ENCODE results near the gene SMLR1.
"Not testable (repeated sequence)": the region's sequence is repeated elsewhere in the genome, so short reads cannot be mapped to it uniquely, and the experiment has no call there.

The SMLR1 gene

DNA sequence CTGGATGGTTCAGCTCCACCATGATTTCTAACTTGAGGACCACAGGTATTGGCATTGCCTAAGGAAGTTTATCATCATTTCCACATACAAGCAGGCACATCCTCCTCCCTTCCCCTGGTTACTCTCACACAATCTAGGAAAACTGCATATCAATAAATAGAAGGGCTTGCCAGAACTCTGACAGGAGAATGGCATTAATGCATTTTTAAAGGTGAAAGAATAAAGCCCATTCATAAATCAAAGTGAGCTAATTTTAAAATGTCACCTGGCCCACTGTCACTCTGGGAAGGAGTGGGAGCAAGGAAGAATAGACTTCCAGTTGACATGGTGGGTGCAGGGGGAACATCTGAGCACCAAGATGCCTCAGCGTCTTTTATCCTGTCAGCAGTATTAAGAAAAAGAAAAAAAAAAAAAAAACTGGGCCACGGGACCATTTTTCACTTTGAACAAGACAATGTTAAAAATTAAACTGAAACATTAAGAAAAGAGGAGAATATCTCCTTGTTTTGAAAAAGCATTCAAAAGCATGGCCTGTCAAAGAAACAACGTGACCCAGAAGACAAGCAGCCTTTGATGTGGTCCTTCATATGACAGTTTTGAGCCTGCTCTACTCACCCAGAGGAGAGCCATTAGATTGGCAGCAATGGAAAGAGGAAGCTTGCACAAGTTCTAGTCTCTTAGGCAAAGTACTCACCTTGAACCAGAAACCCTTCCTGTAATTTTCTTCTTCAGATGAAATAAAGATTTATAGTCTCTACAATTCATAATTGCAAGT is 39.3 kb upstream of the SMLR1 start:
- Histone ChIP-seq H3K27me3 (replicated peaks in 2 of 5; ENCODE audit: control insufficient read depth in 4 of 5, insufficient read depth in 5 of 5, low read length in 4 of 5) (no peaks in the 10 kb centered on the region), H3K9me3 (ENCODE audit: control extremely low read depth in 1 of 5, control insufficient read depth in 4 of 5, insufficient read depth in 2 of 5, low read depth in 1 of 5, low read length in 4 of 5) (peaks cover 0 to 3% (median 0%) of the 10 kb centered on the region in 5 experiments), H3K4me3 (ENCODE audit: control insufficient read depth in 1 of 7, extremely low read depth in 1 of 7, insufficient read depth in 4 of 7, low read depth in 2 of 7, low read length in 6 of 7) (no peak overlapping the region), H3K4me1 (ENCODE audit: control extremely low read depth in 1 of 4, control insufficient read depth in 4 of 4, insufficient read depth in 4 of 4, low read length in 3 of 4) (no peaks in the 10 kb centered on the region), H3K36me3 (ENCODE audit: control insufficient read depth in 4 of 4, insufficient read depth in 4 of 4, low read length in 3 of 4) (no peaks in the 10 kb centered on the region), H3K27ac (ENCODE audit: insufficient read depth in 1 of 2, low read depth in 1 of 2, low read length in 2 of 2, poor library complexity in 1 of 2, severe bottlenecking in 2 of 2) (no peak overlapping the region)
- 17% methylated on average over 1 of the region's 3 CpGs for WGBS (ENCODE audit: insufficient coverage)
- CTCF ChIA-PET = no interaction called here
- DNase-seq = peak in 2 of 3 donors; percentile 21 to 34
- POLR2A ChIA-PET = no interaction called here

DNA sequence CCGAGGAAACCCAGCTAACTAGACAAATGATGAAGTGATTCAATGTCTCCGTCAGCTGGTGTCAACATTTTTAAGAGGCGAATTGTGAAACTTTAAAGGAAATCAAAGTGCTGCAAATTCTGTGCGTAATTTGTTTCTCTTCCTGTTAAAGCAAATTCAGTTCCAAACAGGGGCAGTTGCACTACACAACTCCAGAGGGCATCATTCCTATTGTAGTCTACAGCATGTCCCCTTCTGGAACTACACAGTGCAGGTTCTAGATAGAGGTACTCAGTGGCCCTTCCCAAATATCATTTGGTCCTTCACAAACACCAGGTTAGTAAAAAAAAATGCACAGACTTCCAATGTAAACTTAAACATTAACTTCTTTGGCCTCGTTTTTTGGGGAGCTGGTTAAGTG is 38.3 kb upstream of the SMLR1 start:
- Histone ChIP-seq H3K27ac (ENCODE audit: insufficient read depth in 1 of 2, low read depth in 1 of 2, low read length in 2 of 2, poor library complexity in 1 of 2, severe bottlenecking in 2 of 2) (no peak overlapping the region), H3K4me1 (ENCODE audit: control extremely low read depth in 1 of 4, control insufficient read depth in 4 of 4, insufficient read depth in 4 of 4, low read length in 3 of 4) (no peaks in the 10 kb centered on the region), H3K9me3 (ENCODE audit: control extremely low read depth in 1 of 5, control insufficient read depth in 4 of 5, insufficient read depth in 2 of 5, low read depth in 1 of 5, low read length in 4 of 5) (peaks cover 0 to 3% (median 0%) of the 10 kb centered on the region in 5 experiments), H3K36me3 (ENCODE audit: control insufficient read depth in 4 of 4, insufficient read depth in 4 of 4, low read length in 3 of 4) (no peaks in the 10 kb centered on the region), H3K4me3 (ENCODE audit: control insufficient read depth in 1 of 7, extremely low read depth in 1 of 7, insufficient read depth in 4 of 7, low read depth in 2 of 7, low read length in 6 of 7) (no peak overlapping the region), H3K27me3 (replicated peaks in 2 of 5; ENCODE audit: control insufficient read depth in 4 of 5, insufficient read depth in 5 of 5, low read length in 4 of 5) (no peaks in the 10 kb centered on the region)
- no peak for DNase-seq
- ChIA-PET POLR2A (no interaction called here), CTCF (interaction anchor here (0.6 kb wide), 1 partner anchor 1764 kb away, joined by 3 read pairs; no protein-coding TSS in a partner anchor)
- WGBS (ENCODE audit: insufficient coverage) = 92% methylated on average over 5 of the region's 5 CpGs

DNA sequence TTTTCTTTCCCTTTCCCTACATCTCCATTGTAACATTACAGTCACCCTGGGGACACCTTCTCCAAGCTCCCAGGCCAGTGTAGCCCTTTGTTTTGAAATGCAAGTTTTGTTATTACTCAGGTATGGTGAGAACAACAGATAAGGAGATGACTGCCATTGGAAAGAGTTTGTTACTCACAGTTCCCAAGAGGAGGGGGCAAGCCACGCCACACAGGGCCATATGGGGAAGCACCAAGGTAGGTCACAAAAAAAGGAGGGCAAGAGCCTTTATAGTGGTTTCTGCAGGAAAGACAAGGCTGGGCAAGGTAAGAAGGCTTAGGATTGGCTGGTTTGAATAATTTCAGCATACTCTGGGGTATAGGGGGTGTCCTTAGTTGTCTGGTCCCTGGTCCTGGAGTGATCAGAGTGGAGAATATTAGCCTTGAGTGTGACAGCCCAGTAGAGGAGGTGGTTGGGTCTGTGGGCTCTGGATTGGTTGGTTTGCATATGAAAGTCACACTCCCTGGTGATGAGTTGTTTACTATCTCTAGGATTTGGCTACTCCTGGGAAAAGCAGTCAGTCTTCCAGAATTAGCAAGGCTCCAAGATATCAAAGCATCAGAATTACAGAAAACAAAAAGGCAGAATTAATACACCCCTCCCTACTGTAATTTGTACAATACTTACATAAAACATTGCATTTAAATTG is 33.1 kb upstream of the SMLR1 start:
- WGBS (ENCODE audit: insufficient coverage) = 100% methylated on average over 1 of the region's 1 CpG
- Histone ChIP-seq H3K9me3 (ENCODE audit: control extremely low read depth in 1 of 5, control insufficient read depth in 4 of 5, insufficient read depth in 2 of 5, low read depth in 1 of 5, low read length in 4 of 5) (peaks cover 0 to 3% (median 0%) of the 10 kb centered on the region in 5 experiments), H3K27ac (ENCODE audit: insufficient read depth in 1 of 2, low read depth in 1 of 2, low read length in 2 of 2, poor library complexity in 1 of 2, severe bottlenecking in 2 of 2) (no peak overlapping the region), H3K27me3 (replicated peaks in 2 of 5; ENCODE audit: control insufficient read depth in 4 of 5, insufficient read depth in 5 of 5, low read length in 4 of 5) (no peaks in the 10 kb centered on the region), H3K4me3 (ENCODE audit: control insufficient read depth in 1 of 7, extremely low read depth in 1 of 7, insufficient read depth in 4 of 7, low read depth in 2 of 7, low read length in 6 of 7) (no peak overlapping the region), H3K4me1 (ENCODE audit: control extremely low read depth in 1 of 4, control insufficient read depth in 4 of 4, insufficient read depth in 4 of 4, low read length in 3 of 4) (no peaks in the 10 kb centered on the region), H3K36me3 (ENCODE audit: control insufficient read depth in 4 of 4, insufficient read depth in 4 of 4, low read length in 3 of 4) (no peaks in the 10 kb centered on the region)
- POLR2A ChIA-PET = no interaction called here
- DNase-seq = no peak
- CTCF ChIA-PET = no interaction called here

DNA sequence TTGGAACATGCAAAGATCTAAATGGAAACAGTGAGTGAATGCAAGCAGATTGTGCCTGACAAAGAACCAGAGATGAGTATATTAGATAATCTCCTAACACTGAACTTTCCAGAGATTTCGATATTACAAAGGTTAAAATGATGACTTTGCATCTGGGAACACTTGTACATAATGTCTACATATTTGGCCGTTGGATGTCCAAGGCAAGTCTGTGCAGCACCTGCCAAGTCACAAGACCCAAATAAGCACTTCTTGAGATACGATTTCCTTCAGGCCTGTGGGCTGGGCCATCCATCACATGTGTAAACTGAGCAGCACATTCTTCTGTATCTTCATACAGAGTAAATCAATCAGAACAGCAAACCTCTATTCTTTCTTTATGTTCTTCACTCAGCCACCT is 32.5 kb upstream of the SMLR1 start:
- H3K27me3 ChIP-seq (replicated peaks in 2 of 5; ENCODE audit: control insufficient read depth in 4 of 5, insufficient read depth in 5 of 5, low read length in 4 of 5) = no peaks in the 10 kb centered on the region
- ChIA-PET POLR2A (no interaction called here), CTCF (no interaction called here)
- peaks cover 0 to 6% (median 0%) of the 10 kb centered on the region in 5 experiments for H3K9me3 ChIP-seq (ENCODE audit: control extremely low read depth in 1 of 5, control insufficient read depth in 4 of 5, insufficient read depth in 2 of 5, low read depth in 1 of 5, low read length in 4 of 5)
- no peak overlapping the region for H3K4me3 ChIP-seq (ENCODE audit: control insufficient read depth in 1 of 7, extremely low read depth in 1 of 7, insufficient read depth in 4 of 7, low read depth in 2 of 7, low read length in 6 of 7)
- no peaks in the 10 kb centered on the region for H3K36me3 ChIP-seq (ENCODE audit: control insufficient read depth in 4 of 4, insufficient read depth in 4 of 4, low read length in 3 of 4)
- no peak for DNase-seq
- H3K27ac ChIP-seq (ENCODE audit: insufficient read depth in 1 of 2, low read depth in 1 of 2, low read length in 2 of 2, poor library complexity in 1 of 2, severe bottlenecking in 2 of 2) = no peak overlapping the region
- H3K4me1 ChIP-seq (ENCODE audit: control extremely low read depth in 1 of 4, control insufficient read depth in 4 of 4, insufficient read depth in 4 of 4, low read length in 3 of 4) = no peaks in the 10 kb centered on the region
- 76% methylated on average over 3 of the region's 3 CpGs for WGBS (ENCODE audit: insufficient coverage)

DNA sequence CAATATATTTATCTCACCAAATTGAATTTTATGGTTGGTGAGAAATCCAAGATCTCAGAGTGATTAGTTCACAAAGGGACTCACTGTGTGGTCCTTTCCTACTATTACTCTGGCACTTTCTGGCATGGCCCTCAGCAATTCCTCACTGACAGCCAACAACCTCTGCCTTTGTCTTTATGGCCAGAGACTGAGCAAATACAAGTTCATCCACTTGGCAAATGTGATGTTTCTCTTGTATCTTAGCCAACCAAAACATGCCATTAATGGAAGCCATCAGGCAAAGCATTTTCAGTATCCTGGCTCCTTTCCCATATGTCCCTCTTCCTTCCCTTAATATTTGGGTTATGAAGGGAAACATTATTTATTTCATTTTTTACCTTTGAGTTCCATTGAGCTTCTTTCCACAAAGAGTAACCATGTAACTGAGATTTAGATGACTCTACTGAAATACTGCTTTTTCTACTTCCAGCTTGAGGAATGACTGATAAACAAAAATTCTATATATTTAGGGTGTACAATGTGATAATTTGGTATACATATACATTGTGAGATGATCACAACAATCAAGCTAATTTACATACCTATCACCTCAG is 30.8 kb upstream of the SMLR1 start:
- H3K36me3 ChIP-seq (ENCODE audit: control insufficient read depth in 4 of 4, insufficient read depth in 4 of 4, low read length in 3 of 4) = no peaks in the 10 kb centered on the region
- no peak for DNase-seq
- no peak overlapping the region for H3K27ac ChIP-seq (ENCODE audit: insufficient read depth in 1 of 2, low read depth in 1 of 2, low read length in 2 of 2, poor library complexity in 1 of 2, severe bottlenecking in 2 of 2)
- ChIA-PET POLR2A (no interaction called here), CTCF (no interaction called here)
- no peak overlapping the region for H3K4me3 ChIP-seq (ENCODE audit: control insufficient read depth in 1 of 7, extremely low read depth in 1 of 7, insufficient read depth in 4 of 7, low read depth in 2 of 7, low read length in 6 of 7)
- H3K9me3 ChIP-seq (ENCODE audit: control extremely low read depth in 1 of 5, control insufficient read depth in 4 of 5, insufficient read depth in 2 of 5, low read depth in 1 of 5, low read length in 4 of 5) = peaks cover 0 to 9% (median 0%) of the 10 kb centered on the region in 5 experiments
- no peaks in the 10 kb centered on the region for H3K27me3 ChIP-seq (replicated peaks in 2 of 5; ENCODE audit: control insufficient read depth in 4 of 5, insufficient read depth in 5 of 5, low read length in 4 of 5)
- no peaks in the 10 kb centered on the region for H3K4me1 ChIP-seq (ENCODE audit: control extremely low read depth in 1 of 4, control insufficient read depth in 4 of 4, insufficient read depth in 4 of 4, low read length in 3 of 4)

DNA sequence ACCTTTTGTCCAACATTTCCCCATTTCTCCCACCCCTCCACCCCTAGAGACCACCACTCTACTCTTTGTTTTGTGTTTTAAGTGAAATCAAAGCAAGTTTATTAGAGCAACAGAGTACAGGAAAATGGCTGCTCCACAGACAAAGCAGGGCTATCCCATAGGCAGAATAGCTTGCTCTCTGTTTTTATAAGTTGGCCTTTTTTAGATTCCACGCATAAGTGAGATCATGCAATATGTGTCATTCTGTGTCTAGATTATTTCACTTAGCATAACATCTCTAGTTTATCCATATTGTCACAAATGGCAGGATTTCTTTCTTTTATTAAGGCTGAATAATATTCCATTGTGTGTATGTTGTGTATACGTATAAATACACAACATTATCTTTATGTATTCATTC is 30.1 kb upstream of the SMLR1 start:
- WGBS (ENCODE audit: insufficient coverage) = no CpG with 5 or more reads among the region's 2 CpGs
- peaks cover 0 to 9% (median 0%) of the 10 kb centered on the region in 5 experiments for H3K9me3 ChIP-seq (ENCODE audit: control extremely low read depth in 1 of 5, control insufficient read depth in 4 of 5, insufficient read depth in 2 of 5, low read depth in 1 of 5, low read length in 4 of 5)
- POLR2A ChIA-PET = no interaction called here
- DNase-seq = no peak
- no peak overlapping the region for H3K27ac ChIP-seq (ENCODE audit: insufficient read depth in 1 of 2, low read depth in 1 of 2, low read length in 2 of 2, poor library complexity in 1 of 2, severe bottlenecking in 2 of 2)
- CTCF ChIA-PET = no interaction called here
- no peaks in the 10 kb centered on the region for H3K36me3 ChIP-seq (ENCODE audit: control insufficient read depth in 4 of 4, insufficient read depth in 4 of 4, low read length in 3 of 4)
- no peaks in the 10 kb centered on the region for H3K4me1 ChIP-seq (ENCODE audit: control extremely low read depth in 1 of 4, control insufficient read depth in 4 of 4, insufficient read depth in 4 of 4, low read length in 3 of 4)
- H3K27me3 ChIP-seq (replicated peaks in 2 of 5; ENCODE audit: control insufficient read depth in 4 of 5, insufficient read depth in 5 of 5, low read length in 4 of 5) = no peaks in the 10 kb centered on the region
- H3K4me3 ChIP-seq (ENCODE audit: control insufficient read depth in 1 of 7, extremely low read depth in 1 of 7, insufficient read depth in 4 of 7, low read depth in 2 of 7, low read length in 6 of 7) = no peak overlapping the region

DNA sequence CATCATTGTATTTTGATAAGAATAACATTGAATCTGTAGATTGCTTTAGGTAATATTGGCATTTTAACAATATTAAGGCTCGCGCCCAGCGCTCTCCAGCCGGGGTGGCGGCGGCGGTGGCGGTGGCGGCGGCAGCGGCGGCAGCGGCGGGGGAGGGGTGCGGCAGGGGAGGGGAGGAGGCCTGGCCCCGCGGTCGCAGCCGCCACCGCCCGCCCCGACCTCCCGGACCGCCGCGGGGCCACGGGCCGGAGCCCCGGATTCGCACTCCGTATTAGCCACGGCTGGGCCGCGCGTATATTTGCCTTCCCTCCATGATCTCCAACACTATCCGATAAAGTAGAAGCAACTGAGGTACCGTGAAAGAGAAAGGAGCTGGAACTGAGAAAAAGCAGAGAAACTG is 25.8 kb upstream of the SMLR1 start:
- H3K4me3 ChIP-seq (ENCODE audit: control insufficient read depth in 1 of 7, extremely low read depth in 1 of 7, insufficient read depth in 4 of 7, low read depth in 2 of 7, low read length in 6 of 7); H3K9me3 ChIP-seq (ENCODE audit: control extremely low read depth in 1 of 5, control insufficient read depth in 4 of 5, insufficient read depth in 2 of 5, low read depth in 1 of 5, low read length in 4 of 5); CTCF ChIA-PET; H3K36me3 ChIP-seq (ENCODE audit: control insufficient read depth in 4 of 4, insufficient read depth in 4 of 4, low read length in 3 of 4); POLR2A ChIA-PET; DNase-seq; H3K4me1 ChIP-seq (ENCODE audit: control extremely low read depth in 1 of 4, control insufficient read depth in 4 of 4, insufficient read depth in 4 of 4, low read length in 3 of 4); H3K27ac ChIP-seq (ENCODE audit: insufficient read depth in 1 of 2, low read depth in 1 of 2, low read length in 2 of 2, poor library complexity in 1 of 2, severe bottlenecking in 2 of 2); H3K27me3 ChIP-seq (replicated peaks in 2 of 5; ENCODE audit: control insufficient read depth in 4 of 5, insufficient read depth in 5 of 5, low read length in 4 of 5): not testable (repeated sequence)
- 89% methylated on average over 1 of the region's 37 CpGs for WGBS (ENCODE audit: insufficient coverage)

Data from common myeloid progenitor, CD34-positive (primary cell).